GM18511 (cell line): ENCODE data around the gene KCNH1.

Experiments
- ATAC-seq: cut with Tn5 transposase; IDR thresholded peaks from one replicate; pipeline ENCODE4 v1.9.1; 2021; ENCODE audit warnings: mild to moderate bottlenecking, moderate library complexity; ENCODE audit not compliant: unreplicated experiment

The KCNH1 gene

GRCh38 chr1:211133836-211134669 is at the start of gene KCNH1:
Gene KCNH1, minus strand, starts transcription at chr1:211134148. Its CDS starts 203 bp downstream, at chr1:211133945.
- peak; percentile 87 for ATAC-seq

- no peak for ATAC-seq
Observed at GRCh38 chr1:211182746-211183145, 48.8 kb upstream of the KCNH1 start.

DNA sequence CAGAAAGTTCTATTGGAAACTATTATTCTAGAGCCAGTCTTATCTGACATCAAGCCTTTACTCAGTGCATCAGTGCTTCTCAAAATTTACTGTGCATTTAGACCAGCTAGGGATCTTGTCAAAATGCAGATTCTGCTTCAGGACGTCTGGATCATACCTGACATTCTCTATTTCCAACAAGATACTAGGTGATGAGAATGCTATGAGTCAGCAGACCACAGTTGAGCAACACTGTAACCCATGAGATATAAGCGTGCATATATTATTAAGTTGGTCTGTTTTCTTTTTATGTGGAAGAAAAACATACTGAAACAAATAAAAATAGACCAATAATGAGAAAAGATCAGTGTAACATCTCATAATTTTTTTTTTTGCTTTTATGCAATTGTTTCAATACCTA is 40.4 kb upstream of the KCNH1 start:
- no peak for ATAC-seq

DNA sequence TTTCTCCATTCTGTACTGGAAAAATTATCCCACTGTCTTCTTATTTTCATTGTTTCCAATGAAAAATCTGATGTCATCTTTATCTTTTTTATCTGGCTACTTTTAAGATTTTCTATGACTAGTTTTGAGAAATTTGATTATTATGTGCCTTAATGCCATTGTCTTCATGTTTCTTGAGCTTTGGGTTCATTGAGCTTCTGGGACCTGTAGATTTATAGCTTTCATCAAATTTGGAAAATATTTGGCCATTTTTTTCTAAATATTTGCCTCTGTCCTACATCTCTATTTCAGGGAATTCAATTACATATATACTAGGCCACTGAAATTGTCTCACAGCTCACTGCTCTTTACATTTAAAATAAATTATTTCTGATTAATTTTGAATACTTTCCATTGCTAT is 38.7 kb upstream of the KCNH1 start:
- no peak for ATAC-seq

DNA sequence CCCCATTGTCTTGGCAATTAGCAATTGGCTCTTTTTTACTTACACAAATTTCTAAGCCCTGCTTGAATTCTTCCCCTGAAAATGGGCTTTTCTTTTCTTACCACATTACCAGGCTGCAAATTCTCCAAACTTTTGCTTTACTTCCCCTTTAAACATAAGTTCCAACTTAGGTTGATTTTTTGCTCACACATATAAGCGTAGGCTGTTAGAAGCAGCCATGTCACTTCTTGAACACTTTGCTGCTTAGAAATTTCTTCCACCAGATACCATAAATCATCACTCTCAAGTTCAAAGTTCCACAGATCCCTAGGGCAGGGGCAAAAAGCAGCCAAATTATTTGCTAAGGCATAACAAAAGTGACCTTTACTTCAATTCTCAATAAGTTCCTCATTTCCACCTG is 35.4 kb upstream of the KCNH1 start:
- ATAC-seq: no peak

- ATAC-seq: no peak
Observed at GRCh38 chr1:211158866-211159265, 24.9 kb upstream of the KCNH1 start.

DNA sequence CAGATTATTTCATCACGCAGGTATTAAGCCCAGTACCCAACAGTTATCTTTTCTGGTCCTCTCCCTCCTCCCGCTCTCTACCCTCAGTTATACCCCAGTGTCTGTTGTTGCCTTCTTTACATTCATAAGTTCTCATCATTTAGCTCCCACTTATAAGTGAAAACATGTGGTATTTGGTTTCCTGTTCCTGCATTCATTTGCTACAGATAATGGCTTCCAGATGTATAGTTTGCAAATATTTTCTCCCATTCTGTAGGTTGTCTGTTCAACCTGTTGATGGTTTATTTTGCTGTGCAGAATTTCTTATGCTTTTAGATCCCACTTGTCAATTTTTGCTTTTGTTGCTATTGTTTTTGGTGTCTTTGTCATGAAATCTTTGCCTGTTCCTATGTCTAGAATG is 21.1 kb upstream of the KCNH1 start:
- ATAC-seq: no peak

GRCh38 chr1:211153932-211154331 is 20.0 kb upstream of the KCNH1 start:
- no peak for ATAC-seq

DNA sequence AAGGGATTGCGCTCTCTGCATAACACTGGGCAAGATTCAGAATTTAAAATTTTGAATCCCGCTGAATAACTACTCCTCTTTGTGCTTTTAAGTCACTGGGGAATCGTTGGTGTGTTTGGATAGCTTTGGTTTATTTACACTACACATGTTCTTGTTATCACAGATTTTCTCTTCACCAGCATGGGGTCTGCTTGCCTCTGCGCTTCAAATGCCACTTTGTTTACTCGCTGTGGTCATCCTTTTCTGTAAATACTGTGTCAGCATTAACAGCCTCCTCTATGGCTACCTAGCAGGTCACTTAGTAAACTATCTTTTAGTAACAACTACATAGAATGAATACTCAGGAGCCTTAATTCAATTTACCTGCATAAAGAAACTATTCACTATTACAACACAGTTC is 14.4 kb upstream of the KCNH1 start:
- no peak for ATAC-seq

GRCh38 chr1:211145944-211146343 is 12.0 kb upstream of the KCNH1 start:
- no peak for ATAC-seq

DNA sequence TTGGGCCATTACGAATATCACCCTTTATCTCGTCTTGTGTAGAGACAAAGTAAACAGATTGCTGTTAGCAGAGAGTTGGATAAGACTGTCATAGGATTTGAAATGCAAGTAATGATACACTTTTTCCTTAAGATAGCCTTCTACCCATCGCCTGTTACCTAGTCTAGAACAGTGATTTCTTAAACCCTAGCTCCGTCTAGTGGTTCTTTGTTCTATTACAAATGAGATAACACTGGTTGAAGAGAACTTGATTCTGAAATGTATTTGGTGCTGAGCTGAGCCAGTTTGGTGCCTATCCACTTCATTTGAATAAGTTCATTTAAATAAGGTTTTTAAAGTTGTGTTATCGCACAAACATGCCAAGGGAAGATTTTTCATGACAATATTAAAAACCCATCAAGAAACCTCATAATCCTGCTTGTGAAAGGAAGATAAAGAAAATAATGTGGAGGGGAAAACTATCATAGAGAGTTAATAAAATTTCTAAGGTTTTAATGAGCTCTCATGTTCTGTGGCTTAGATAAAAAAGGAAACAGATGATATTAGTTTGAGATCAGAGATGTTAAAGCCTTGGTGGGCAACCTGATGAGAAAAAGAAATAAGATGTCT is 1.5 kb upstream of the KCNH1 start:
- ATAC-seq: peak; percentile 36

DNA sequence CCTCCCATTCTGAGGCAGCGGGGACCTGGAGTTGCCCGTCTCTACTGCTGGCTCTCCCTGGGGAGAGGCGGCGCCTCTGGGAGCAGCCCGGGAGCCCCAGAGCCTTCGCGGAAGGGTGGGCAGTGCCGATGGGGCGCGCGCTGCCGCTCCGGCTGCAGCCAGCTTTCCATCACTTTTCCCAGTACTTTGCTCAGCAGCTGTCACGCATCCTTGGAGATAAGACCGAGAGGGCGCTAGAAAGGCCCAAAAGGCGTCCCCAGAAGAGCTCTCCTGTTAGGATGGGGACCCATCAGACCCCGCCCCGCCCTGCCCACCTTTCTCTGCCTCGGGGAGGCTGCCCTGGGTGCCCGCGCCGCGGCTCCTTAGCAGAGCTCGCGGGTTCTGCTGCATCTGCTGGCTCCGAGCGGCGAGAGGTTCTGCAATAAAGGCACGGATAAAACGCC is 534 bp downstream of the KCNH1 start:
- ATAC-seq: peak; percentile 20

GRCh38 chr1:211132721-211133392 is 1.1 kb downstream of the KCNH1 start:
- no peak for ATAC-seq

DNA sequence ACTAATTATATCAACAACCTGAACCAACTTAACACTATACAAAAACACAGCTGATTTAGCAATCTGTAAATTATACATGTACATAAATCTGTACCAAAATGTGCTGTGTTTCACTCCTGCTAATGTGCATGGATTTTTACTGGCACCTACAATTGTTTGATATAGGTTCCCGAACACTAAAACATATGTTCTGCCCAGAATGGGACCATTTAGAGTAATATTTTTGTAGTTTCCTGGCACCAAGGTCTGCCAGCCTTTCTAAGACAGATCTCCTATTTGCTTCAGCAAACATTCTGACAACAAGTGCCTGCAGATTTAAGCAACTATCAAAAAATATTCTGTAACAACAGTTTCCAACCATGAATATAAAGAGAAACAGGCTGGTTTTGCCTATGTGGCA is 4.2 kb downstream of the KCNH1 start:
- ATAC-seq: no peak

DNA sequence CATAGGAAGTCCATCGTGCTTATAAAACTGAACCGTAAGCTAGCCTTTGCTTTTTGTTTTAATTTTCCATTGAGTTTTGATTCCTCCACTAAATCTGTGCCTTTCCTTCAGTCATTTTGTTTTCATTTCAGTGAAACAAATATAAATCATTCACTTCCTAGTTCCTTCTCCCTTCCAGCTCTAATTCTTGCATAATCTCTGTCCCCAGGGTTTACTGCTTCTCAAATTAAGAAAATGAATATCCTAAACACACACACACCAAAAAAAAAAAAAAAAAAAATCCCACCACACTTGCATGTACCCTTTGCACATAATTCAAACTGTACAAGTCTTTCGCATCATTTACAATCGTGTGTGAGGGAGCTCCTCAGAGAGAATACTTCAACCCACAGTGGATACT is 6.8 kb downstream of the KCNH1 start:
- ATAC-seq: no peak

DNA sequence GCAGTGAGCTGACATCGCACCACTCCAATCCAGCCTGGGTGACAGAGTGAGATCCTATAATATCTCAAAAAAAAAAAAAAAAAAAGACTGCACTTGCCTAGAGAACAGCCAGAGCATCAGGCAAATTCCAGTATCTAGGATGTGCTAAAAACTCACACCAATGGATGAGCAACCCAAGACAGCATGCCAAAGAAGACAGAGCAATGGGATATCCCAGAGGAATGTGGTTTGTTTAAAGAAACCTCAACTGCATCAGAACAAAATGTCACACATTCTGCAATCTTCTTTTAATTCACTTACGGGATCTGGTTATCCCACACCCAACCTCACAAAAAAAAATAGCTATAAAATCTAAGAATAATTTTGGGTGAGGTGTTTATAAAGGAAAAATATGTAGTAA is 7.3 kb downstream of the KCNH1 start:
- ATAC-seq: no peak

- no peak for ATAC-seq
Observed at GRCh38 chr1:211118407-211119102, 15.4 kb downstream of the KCNH1 start.

DNA sequence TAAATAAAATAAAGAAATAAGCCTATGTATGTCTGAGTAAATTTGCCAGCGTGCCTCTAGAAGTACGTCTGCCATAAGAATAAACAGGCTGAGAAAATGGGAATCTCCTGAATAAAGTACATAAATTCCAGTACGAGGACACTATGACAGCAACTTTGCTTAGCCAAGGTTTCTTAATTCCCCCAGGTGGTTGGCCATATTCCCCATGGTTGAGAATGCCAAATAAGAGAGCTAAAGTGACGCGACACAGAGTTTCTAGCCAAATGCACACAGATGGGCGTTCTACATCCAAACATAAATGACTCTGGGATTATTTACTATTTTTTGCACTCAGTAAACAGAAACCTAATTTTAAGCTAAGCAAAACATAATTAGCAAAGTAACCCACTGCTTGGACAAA is 19.5 kb downstream of the KCNH1 start:
- ATAC-seq: no peak

DNA sequence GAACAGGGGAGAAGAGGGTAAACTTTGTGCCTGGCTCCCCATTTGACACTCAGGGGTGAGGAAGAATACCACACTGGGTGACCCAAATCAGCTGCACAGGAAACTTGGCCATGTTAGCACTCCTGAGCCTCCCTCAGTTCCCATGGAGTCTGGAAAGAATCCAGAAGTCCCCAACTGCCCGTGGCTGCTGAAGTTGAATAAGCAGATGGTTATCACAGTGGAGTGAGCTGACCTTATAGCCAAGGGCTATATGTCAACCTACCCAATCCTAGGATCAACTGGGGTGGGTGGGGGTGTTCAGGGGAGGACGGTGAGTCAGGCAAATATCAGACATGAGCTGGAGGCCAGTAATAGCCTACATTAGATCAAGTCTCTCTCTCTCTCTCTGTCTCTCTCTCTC is 20.4 kb downstream of the KCNH1 start:
- no peak for ATAC-seq

GRCh38 chr1:211111351-211111750 is 22.6 kb downstream of the KCNH1 start:
- ATAC-seq: no peak

DNA sequence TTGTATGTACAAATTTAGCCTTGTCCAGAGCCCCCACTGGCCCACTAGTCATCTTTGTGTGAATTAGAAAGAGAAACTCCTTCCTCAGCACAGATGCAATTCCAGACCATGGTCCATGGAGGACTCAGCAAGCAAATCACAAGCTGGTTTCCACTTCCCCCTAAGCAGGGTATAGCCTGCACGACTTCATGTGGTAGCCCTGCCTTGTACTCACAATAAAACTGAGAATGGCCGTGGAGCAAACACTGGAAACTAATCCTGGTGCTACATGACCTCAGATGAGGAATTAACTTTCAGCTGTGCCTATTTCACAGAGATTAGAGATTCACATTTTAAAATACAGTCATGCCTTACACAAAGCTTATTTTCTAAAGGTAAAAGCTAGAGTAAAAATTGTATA is 32.5 kb downstream of the KCNH1 start:
- no peak for ATAC-seq
